ENCODE data around the gene MUSK. TPM values are rescaled to one million over a fixed set of nuclear protein-coding genes. Genes with fewer than 3 reads are reported as not detected.
"Not testable (repeated sequence)": the region's sequence is repeated elsewhere in the genome, so short reads cannot be mapped to it uniquely, and the experiment has no call there.

Gene MUSK
- total and polyA plus RNA-seq, 3 experiments from 2014 or later = not detected

DNA sequence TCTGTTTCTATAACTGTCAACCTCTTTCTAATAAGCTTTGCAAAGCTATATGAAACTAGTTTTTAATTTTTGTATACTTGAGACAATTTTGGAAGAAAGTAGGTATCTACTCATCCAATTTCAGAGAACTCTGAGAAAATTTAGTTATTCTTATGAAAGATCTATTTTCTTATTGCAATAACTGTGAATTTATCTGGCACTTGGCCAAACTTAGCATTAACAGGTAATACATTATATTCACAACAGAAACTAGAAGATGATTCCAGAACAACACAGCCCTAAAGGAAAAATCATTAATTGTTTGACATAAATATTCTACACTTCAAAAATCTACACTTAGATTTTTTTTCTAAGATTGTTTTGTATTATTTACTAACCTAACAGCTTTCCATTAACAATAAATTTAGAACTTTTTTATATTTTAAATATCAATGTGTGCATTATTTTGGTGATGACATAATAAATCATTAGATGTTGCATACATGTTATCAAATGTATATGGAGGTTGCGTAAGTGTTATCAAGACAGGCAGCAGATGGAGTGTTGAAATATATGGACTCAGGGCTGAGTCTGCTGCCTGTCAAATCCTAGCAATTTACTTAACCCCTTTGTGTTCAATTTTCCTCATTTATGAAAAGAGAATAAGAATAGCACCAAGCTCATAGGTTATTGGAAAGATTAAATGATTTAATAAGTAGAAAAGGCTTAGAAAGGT, 141.8 kb downstream of the MUSK start:
- Histone ChIP-seq H3K4me3 (ENCODE audit: low read length) (no peak overlapping the region), H3K27me3 (ENCODE audit: insufficient read depth, low read length, poor library complexity, severe bottlenecking) (no peaks in the 10 kb centered on the region), H3K27ac (ENCODE audit: low read depth, low read length) (no peak overlapping the region), H3K9me3 (ENCODE audit: low read length) (no peaks in the 10 kb centered on the region), H3K4me1 (ENCODE audit: insufficient read depth, low read length) (no peaks in the 10 kb centered on the region), H3K36me3 (ENCODE audit: insufficient read depth, low read length) (no peaks in the 10 kb centered on the region)
- POLR2A ChIA-PET = no interaction called here
- Mint-ChIP-seq H3K27ac (no peak overlapping the region), H3K4me3 (no peak overlapping the region), H3K36me3 (no peaks in the 10 kb centered on the region), H3K9me3 (peaks cover 0 to 8% (median 3%) of the 10 kb centered on the region in 5 donors), H3K4me1 (no peaks in the 10 kb centered on the region), H3K27me3 (peaks cover 0 to 2% of the 10 kb centered on the region in 2 donors)
- DNase-seq = no peak
- CTCF ChIA-PET = no interaction called here

DNA sequence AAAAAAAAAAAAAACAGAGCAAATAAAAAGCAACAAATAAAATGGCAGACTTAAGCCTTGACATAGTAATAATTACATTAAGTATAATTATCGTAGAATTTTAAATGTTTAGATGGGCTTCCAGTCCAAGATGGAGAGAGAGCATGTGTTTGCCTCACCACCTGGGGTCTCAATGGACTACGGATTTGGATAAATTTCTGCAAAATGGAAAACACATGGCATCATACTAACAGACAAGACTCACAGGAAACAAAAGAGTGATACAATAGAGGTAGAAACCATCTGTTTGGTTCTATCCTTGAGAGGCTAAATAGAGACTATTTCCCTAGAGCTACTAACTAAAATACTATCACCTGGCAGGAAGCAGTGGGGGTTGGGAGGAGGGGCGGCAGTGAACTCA, 144.3 kb downstream of the MUSK start:
- DNase-seq = no peak
- Histone ChIP-seq H3K9me3 (ENCODE audit: low read length) (no peaks in the 10 kb centered on the region), H3K4me1 (ENCODE audit: insufficient read depth, low read length) (no peaks in the 10 kb centered on the region), H3K36me3 (ENCODE audit: insufficient read depth, low read length) (no peaks in the 10 kb centered on the region), H3K27ac (ENCODE audit: low read depth, low read length) (no peak overlapping the region), H3K27me3 (ENCODE audit: insufficient read depth, low read length, poor library complexity, severe bottlenecking) (no peaks in the 10 kb centered on the region), H3K4me3 (ENCODE audit: low read length) (no peak overlapping the region)
- ChIA-PET POLR2A (no interaction called here), CTCF (no interaction called here)
- Mint-ChIP-seq H3K27ac (no peak overlapping the region), H3K9me3 (peaks cover 0 to 8% (median 3%) of the 10 kb centered on the region in 5 donors), H3K4me1 (no peaks in the 10 kb centered on the region), H3K4me3 (no peak overlapping the region), H3K27me3 (peaks cover 0 to 2% of the 10 kb centered on the region in 2 donors), H3K36me3 (no peaks in the 10 kb centered on the region)

DNA sequence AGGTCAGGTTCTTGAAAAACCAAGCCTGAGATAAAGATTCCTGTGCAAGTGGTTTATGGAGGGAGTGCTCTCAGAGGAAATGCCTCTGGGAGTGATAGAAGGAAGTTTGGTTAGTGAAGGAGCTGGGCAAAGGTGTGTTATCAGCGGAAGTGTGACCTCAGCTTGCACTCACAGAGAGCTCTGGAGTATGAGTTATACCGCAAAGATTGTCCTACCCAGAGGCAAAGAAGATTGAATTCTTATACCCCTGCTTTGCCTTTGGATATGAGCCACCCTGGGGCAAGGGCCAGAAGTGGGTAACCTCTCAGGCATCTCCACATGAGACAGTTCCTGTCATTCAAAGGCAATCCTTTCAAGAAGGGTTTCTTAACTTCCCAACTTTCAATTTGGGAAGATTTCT, 145.6 kb downstream of the MUSK start:
- Mint-ChIP-seq H3K27ac (no peak overlapping the region), H3K36me3 (no peaks in the 10 kb centered on the region), H3K4me1 (no peaks in the 10 kb centered on the region), H3K4me3 (no peak overlapping the region), H3K9me3 (peaks cover 0 to 8% (median 5%) of the 10 kb centered on the region in 5 donors), H3K27me3 (peaks cover 0 to 2% of the 10 kb centered on the region in 2 donors)
- H3K27me3 ChIP-seq (ENCODE audit: insufficient read depth, low read length, poor library complexity, severe bottlenecking) = no peaks in the 10 kb centered on the region
- H3K27ac ChIP-seq (ENCODE audit: low read depth, low read length) = no peak overlapping the region
- H3K4me1 ChIP-seq (ENCODE audit: insufficient read depth, low read length) = no peaks in the 10 kb centered on the region
- no peak for DNase-seq
- CTCF ChIA-PET = no interaction called here
- no peaks in the 10 kb centered on the region for H3K9me3 ChIP-seq (ENCODE audit: low read length)
- H3K4me3 ChIP-seq (ENCODE audit: low read length) = no peak overlapping the region
- H3K36me3 ChIP-seq (ENCODE audit: insufficient read depth, low read length) = no peaks in the 10 kb centered on the region
- POLR2A ChIA-PET = no interaction called here

DNA sequence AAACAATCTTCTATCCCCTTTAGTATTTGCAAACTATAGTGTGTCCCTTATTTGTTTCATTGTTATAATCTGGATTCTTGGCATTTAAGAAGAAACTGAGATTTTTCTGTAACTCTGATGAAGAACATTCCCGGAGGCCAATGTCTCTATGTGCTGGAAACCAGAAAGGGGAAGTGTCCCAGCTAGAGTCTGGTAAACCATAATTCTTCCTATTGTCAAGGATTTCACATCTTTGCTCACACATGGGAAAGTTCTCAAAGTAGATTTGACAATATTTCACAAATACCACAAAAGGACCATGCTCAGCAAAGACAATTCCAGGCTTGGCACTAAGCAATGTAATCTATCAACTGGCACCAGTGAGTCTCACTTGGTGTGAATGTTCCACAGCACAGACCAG, 146.8 kb downstream of the MUSK start:
- H3K36me3 Mint-ChIP-seq = no peaks in the 10 kb centered on the region
- H3K4me1 Mint-ChIP-seq = no peaks in the 10 kb centered on the region
- Histone ChIP-seq H3K27me3 (ENCODE audit: insufficient read depth, low read length, poor library complexity, severe bottlenecking) (no peaks in the 10 kb centered on the region), H3K27ac (ENCODE audit: low read depth, low read length) (no peak overlapping the region), H3K36me3 (ENCODE audit: insufficient read depth, low read length) (no peaks in the 10 kb centered on the region), H3K4me3 (ENCODE audit: low read length) (no peak overlapping the region), H3K9me3 (ENCODE audit: low read length) (no peaks in the 10 kb centered on the region), H3K4me1 (ENCODE audit: insufficient read depth, low read length) (no peaks in the 10 kb centered on the region)
- H3K27me3 Mint-ChIP-seq = peaks cover 0 to 2% of the 10 kb centered on the region in 2 donors
- no peak for DNase-seq
- ChIA-PET POLR2A (no interaction called here), CTCF (no interaction called here)
- H3K27ac Mint-ChIP-seq = no peak overlapping the region
- peaks cover 2 to 8% (median 5%) of the 10 kb centered on the region in 5 donors for H3K9me3 Mint-ChIP-seq
- H3K4me3 Mint-ChIP-seq = no peak overlapping the region

DNA sequence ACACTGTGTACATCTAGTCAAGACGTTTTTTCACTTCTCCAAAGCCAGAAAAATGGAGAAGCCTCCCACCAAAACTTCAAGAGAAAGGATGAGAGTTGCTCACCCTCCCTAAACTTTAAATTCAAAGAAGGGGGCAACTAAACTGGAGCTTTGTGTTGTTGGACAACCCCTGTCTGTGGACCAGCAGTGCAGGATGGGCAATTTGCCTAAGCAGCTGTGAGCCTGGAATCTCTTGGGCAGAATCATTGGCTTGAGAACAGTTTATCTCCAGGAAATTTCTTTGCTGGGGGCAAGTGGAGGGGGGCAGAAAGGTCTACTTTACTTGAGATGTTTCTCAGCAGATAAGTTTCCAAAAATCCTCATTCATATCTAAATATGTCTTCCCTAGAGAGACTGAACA, 151.8 kb downstream of the MUSK start:
- CTCF ChIA-PET = no interaction called here
- Histone ChIP-seq H3K4me1 (ENCODE audit: insufficient read depth, low read length) (no peaks in the 10 kb centered on the region), H3K9me3 (ENCODE audit: low read length) (no peaks in the 10 kb centered on the region), H3K27ac (ENCODE audit: low read depth, low read length) (no peak overlapping the region), H3K36me3 (ENCODE audit: insufficient read depth, low read length) (no peaks in the 10 kb centered on the region), H3K27me3 (ENCODE audit: insufficient read depth, low read length, poor library complexity, severe bottlenecking) (no peaks in the 10 kb centered on the region), H3K4me3 (ENCODE audit: low read length) (no peak overlapping the region)
- POLR2A ChIA-PET = no interaction called here
- Mint-ChIP-seq H3K36me3 (no peaks in the 10 kb centered on the region), H3K4me3 (no peak overlapping the region), H3K4me1 (no peaks in the 10 kb centered on the region), H3K27me3 (no peaks in the 10 kb centered on the region), H3K27ac (no peak overlapping the region), H3K9me3 (peaks cover 0 to 5% (median 2%) of the 10 kb centered on the region in 5 donors)
- no peak for DNase-seq

DNA sequence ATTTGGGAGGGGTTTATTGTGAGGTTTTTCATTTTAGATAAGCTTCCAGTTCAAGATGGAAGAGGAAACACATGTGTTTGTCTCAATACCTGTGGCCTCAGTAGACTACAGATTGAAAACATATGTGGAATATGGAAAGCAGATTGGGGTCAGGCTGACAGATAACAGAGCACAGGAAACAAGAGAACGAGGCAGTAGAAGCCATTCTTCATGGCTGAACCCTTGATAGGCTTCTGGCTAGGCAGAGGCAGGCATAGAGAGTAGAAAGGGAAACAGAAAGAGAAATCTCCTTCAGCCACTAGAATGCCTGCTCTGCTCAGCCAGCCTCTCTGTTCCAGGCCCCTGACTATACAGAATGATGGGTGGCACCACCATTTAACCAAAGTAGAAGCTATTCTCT, 152.5 kb downstream of the MUSK start:
- Histone ChIP-seq H3K9me3 (ENCODE audit: low read length) (no peaks in the 10 kb centered on the region), H3K4me3 (ENCODE audit: low read length) (no peak overlapping the region), H3K27ac (ENCODE audit: low read depth, low read length) (no peak overlapping the region), H3K36me3 (ENCODE audit: insufficient read depth, low read length) (no peaks in the 10 kb centered on the region), H3K4me1 (ENCODE audit: insufficient read depth, low read length) (no peaks in the 10 kb centered on the region), H3K27me3 (ENCODE audit: insufficient read depth, low read length, poor library complexity, severe bottlenecking) (no peaks in the 10 kb centered on the region)
- Mint-ChIP-seq H3K36me3 (no peaks in the 10 kb centered on the region), H3K27ac (no peak overlapping the region), H3K9me3 (peaks cover 0 to 5% (median 2%) of the 10 kb centered on the region in 5 donors), H3K27me3 (no peaks in the 10 kb centered on the region), H3K4me1 (no peaks in the 10 kb centered on the region), H3K4me3 (no peak overlapping the region)
- ChIA-PET POLR2A (no interaction called here), CTCF (no interaction called here)
- DNase-seq = no peak

DNA sequence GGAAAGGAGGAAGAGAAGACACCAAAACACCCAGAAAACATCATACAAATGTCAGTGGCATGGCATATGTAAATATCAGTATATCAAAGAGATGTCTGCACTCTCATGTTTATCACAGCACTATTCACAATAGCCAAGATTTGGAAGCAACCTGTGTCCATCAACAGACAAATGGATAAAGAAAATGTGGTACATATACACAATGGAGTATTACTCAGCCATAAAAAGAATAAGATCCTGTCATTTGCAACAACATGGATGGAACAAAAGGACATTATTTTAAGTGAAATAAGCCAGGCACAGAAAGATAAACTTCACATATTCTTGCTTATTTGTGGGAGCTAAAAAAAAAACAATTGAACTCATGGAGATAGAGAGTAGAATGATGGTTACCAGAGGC, 156.5 kb downstream of the MUSK start:
- H3K4me1 Mint-ChIP-seq; H3K9me3 Mint-ChIP-seq; H3K4me3 Mint-ChIP-seq; H3K4me3 ChIP-seq (ENCODE audit: low read length); H3K27me3 Mint-ChIP-seq; H3K36me3 Mint-ChIP-seq; POLR2A ChIA-PET; H3K27me3 ChIP-seq (ENCODE audit: insufficient read depth, low read length, poor library complexity, severe bottlenecking); H3K36me3 ChIP-seq (ENCODE audit: insufficient read depth, low read length); H3K9me3 ChIP-seq (ENCODE audit: low read length); H3K27ac ChIP-seq (ENCODE audit: low read depth, low read length); CTCF ChIA-PET; H3K4me1 ChIP-seq (ENCODE audit: insufficient read depth, low read length); DNase-seq; H3K27ac Mint-ChIP-seq: not testable (repeated sequence)

DNA sequence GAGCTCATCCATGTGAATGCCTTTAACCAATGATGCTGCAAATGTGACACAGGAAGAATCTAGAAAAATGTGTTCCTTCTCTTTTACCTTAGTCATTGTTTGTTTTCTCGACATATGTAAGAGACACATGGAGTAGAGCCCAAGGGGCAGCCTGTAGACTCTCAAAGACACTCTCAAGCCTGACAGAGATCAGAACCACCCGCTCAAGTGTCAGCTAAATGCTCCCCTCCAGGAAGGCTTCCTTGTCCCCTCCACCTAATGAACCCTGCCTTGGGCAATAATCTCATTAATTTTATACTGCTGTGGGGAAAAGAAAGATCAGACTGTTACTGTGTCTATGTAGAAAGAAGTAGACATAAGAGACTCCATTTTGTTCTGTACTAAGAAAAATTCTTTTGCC, 157.4 kb downstream of the MUSK start:
- Histone ChIP-seq H3K36me3 (ENCODE audit: insufficient read depth, low read length) (no peaks in the 10 kb centered on the region), H3K4me1 (ENCODE audit: insufficient read depth, low read length) (no peaks in the 10 kb centered on the region), H3K4me3 (ENCODE audit: low read length) (no peak overlapping the region), H3K27ac (ENCODE audit: low read depth, low read length) (no peak overlapping the region), H3K9me3 (ENCODE audit: low read length) (no peaks in the 10 kb centered on the region), H3K27me3 (ENCODE audit: insufficient read depth, low read length, poor library complexity, severe bottlenecking) (no peaks in the 10 kb centered on the region)
- Mint-ChIP-seq H3K27ac (no peak overlapping the region), H3K4me3 (no peak overlapping the region), H3K4me1 (no peaks in the 10 kb centered on the region), H3K36me3 (no peaks in the 10 kb centered on the region), H3K9me3 (peaks cover 2 to 6% (median 6%) of the 10 kb centered on the region in 5 donors), H3K27me3 (peaks cover 0 to 2% of the 10 kb centered on the region in 2 donors)
- POLR2A ChIA-PET = no interaction called here
- DNase-seq = no peak
- CTCF ChIA-PET = no interaction called here

DNA sequence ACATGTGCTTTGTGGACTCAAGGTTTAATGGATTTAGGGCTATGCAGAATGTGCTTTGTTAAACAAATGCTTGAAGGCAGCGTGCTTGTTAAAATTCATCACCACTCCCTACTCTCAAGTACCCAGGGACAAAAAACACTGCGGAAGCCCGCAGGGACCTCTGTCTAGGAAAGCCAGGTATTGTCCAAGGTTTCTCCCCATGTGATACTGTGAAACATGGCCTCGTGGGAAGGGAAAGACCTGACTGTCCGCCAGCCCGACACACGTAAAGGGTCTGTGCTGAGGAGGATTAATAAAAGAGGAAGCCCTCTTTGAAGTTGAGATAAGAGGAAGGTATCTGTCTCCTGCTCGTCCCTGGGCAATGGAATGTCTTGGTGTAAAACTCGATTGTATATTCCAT, 157.8 kb downstream of the MUSK start:
- H3K9me3 ChIP-seq (ENCODE audit: low read length); H3K27ac ChIP-seq (ENCODE audit: low read depth, low read length); H3K27ac Mint-ChIP-seq; H3K9me3 Mint-ChIP-seq; H3K27me3 Mint-ChIP-seq; H3K4me3 Mint-ChIP-seq; H3K4me3 ChIP-seq (ENCODE audit: low read length); H3K4me1 ChIP-seq (ENCODE audit: insufficient read depth, low read length); H3K4me1 Mint-ChIP-seq; DNase-seq; CTCF ChIA-PET; H3K36me3 Mint-ChIP-seq; H3K36me3 ChIP-seq (ENCODE audit: insufficient read depth, low read length); H3K27me3 ChIP-seq (ENCODE audit: insufficient read depth, low read length, poor library complexity, severe bottlenecking); POLR2A ChIA-PET: not testable (repeated sequence)
